Esophagus muscularis mucosa (tissue), 4 donors: ENCODE data around the gene SELENOF. TPM values are rescaled to one million over a fixed set of nuclear protein-coding genes. Genes with fewer than 3 reads are reported as not detected.
"Not testable (repeated sequence)": the region's sequence is repeated elsewhere in the genome, so short reads cannot be mapped to it uniquely, and the experiment has no call there.

Experiments used
- DNase-seq: peaks from one replicate; pipeline ENCODE4 v3.0.0-alpha.2; 2017; ENCODE audit errors: extremely low spot score
- H3K27ac ChIP-seq, 4 donors: fragments of 200-600 bp; sonication (generic); replicated peaks in 1 of 4; 1 replicate in 3 of 4; 2 replicates in 1 of 4; pipeline ENCODE4 v1.5.1; 2016 to 2019; ENCODE audit warnings: mild to moderate bottlenecking in 1 of 4
- H3K27me3 ChIP-seq, 4 donors: fragments of 200-600 bp; sonication (generic); one replicate each; pipeline versions ENCODE4 v1.5.1 to v1.6.0; 2016 to 2019
- H3K36me3 ChIP-seq, 4 donors: fragments of 200-600 bp; sonication (generic); one replicate each; pipeline ENCODE4 v1.5.1; 2016 to 2019
- H3K4me1 ChIP-seq, 4 donors: fragments of 200-600 bp; sonication (generic); one replicate each; pipeline ENCODE4 v1.5.1; 2016 to 2019
- H3K4me3 ChIP-seq, 4 donors: fragments of 200-600 bp; sonication (generic); 1 replicate in 2 of 4; 2 replicates in 2 of 4; pipeline ENCODE4 v1.5.1; 2016 to 2019; ENCODE audit warnings: mild to moderate bottlenecking in 4 of 4, moderate library complexity in 1 of 4
- H3K9me3 ChIP-seq, 4 donors: fragments of 200-600 bp; sonication (generic); 1 replicate in 3 of 4; 2 replicates in 1 of 4; pipeline ENCODE4 v1.5.1; 2016 to 2019
- CTCF ChIP-seq, 3 experiments: fragments of 200-600 bp in 2 of 3; fragments of 450-650 bp in 1 of 3; sonication (generic) in 2 of 3; IDR thresholded peaks; one replicate each; pipeline ENCODE4 v1.5.1; 2017 to 2019; ENCODE audit warnings: antibody characterized with exemption in 3 of 3, mild to moderate bottlenecking in 2 of 3, moderate library complexity in 1 of 3
- EP300 ChIP-seq: sonication (generic); formaldehyde crosslinking; IDR thresholded peaks from one replicate; pipeline ENCODE4 v1.6.1; 2017; ENCODE audit warnings: antibody characterized with exemption
- POLR2A ChIP-seq: fragments of 450-650 bp; IDR thresholded peaks from one replicate; pipeline ENCODE4 v1.6.1; 2017; ENCODE audit warnings: antibody characterized with exemption, moderate library complexity, mild to moderate bottlenecking, low read depth
- POLR2AphosphoS5 ChIP-seq, 2 donors: sonication (generic); formaldehyde crosslinking; IDR thresholded peaks; one replicate each; pipeline ENCODE4 v1.6.1; 2017; ENCODE audit warnings: antibody characterized with exemption in 2 of 2
- WGBS: methylation state at CpG from one replicate; pipeline ENCODE4 v1.1.5; 2018; 5-methylcytosine and 5-hydroxymethylcytosine counted together
- intact Hi-C: fragments of 100-400 bp; cut with DNase I; formaldehyde crosslinking; loops from one replicate; pipeline ENCODE4 v1.15.1; 2023
- total RNA-seq, 4 donors: library from RNA; depleted of rRNA; stranded (reverse); fragments of >200 nt; gene quantifications; one replicate each; pipeline versions ENCODE4 v1.1.0 to v1.2.1, GENCODE V29; 2016

The SELENOF gene
- total RNA-seq, 4 donors from 2014 or later: 76.8 to 103 (median 89.4) TPM

GRCh38 chr1:86823386-86823785, 90.5 kb downstream of the SELENOF start:
- WGBS: 44% methylated on average over 2 of the region's 2 CpGs
- no peak for DNase-seq
- Histone ChIP-seq H3K4me3 (no peak overlapping the region), H3K36me3 (no peaks in the 10 kb centered on the region), H3K9me3 (no peaks in the 10 kb centered on the region), H3K27me3 (no peaks in the 10 kb centered on the region), H3K27ac (no peak overlapping the region), H3K4me1 (peaks cover 0 to 6% (median 0%) of the 10 kb centered on the region in 4 donors)
- TF ChIP-seq POLR2A (no peak), EP300 (no peak), CTCF (IDR thresholded peaks at IDR 0.05) (no peak), POLR2AphosphoS5 (IDR thresholded peaks at IDR 0.05) (no peak)
- intact Hi-C loops: no loop called here

GRCh38 chr1:86822459-86822858, 91.5 kb downstream of the SELENOF start:
- Histone ChIP-seq H3K27ac (no peak overlapping the region), H3K4me3 (no peak overlapping the region), H3K9me3 (no peaks in the 10 kb centered on the region), H3K36me3 (no peaks in the 10 kb centered on the region), H3K4me1 (peaks cover 0 to 6% (median 0%) of the 10 kb centered on the region in 4 donors), H3K27me3 (no peaks in the 10 kb centered on the region)
- no peak for TF ChIP-seq POLR2A
- no peak for TF ChIP-seq POLR2AphosphoS5 (IDR thresholded peaks at IDR 0.05)
- TF ChIP-seq EP300: no peak
- TF ChIP-seq CTCF (IDR thresholded peaks at IDR 0.05): no peak
- DNase-seq: no peak
- intact Hi-C loops: no loop called here
- WGBS: 49% methylated on average over 4 of the region's 4 CpGs

- Histone ChIP-seq H3K36me3 (no peaks in the 10 kb centered on the region), H3K9me3 (no peaks in the 10 kb centered on the region), H3K27me3 (no peaks in the 10 kb centered on the region), H3K4me3 (no peak overlapping the region), H3K27ac (no peak overlapping the region), H3K4me1 (peaks cover 0 to 6% (median 0%) of the 10 kb centered on the region in 4 donors)
- no peak for DNase-seq
- TF ChIP-seq POLR2A: no peak
- TF ChIP-seq EP300: no peak
- WGBS: 7% methylated on average over 1 of the region's 1 CpG
- intact Hi-C loops: no loop called here
Observed at GRCh38 chr1:86821956-86822355, 92.0 kb downstream of the SELENOF start.

GRCh38 chr1:86819970-86820369, 94.0 kb downstream of the SELENOF start:
- H3K27me3 ChIP-seq, H3K27ac ChIP-seq, H3K9me3 ChIP-seq, H3K36me3 ChIP-seq, H3K4me3 ChIP-seq, H3K4me1 ChIP-seq, DNase-seq, intact Hi-C loops: not testable (repeated sequence)
- WGBS: 73% methylated on average over 4 of the region's 5 CpGs

GRCh38 chr1:86817246-86817826, 96.6 kb downstream of the SELENOF start:
- intact Hi-C loops, H3K36me3 ChIP-seq, H3K27me3 ChIP-seq, DNase-seq, H3K4me3 ChIP-seq, H3K27ac ChIP-seq, H3K4me1 ChIP-seq, H3K9me3 ChIP-seq: not testable (repeated sequence)
- WGBS: 85% methylated on average over 4 of the region's 5 CpGs

GRCh38 chr1:86814118-86814517, 99.8 kb downstream of the SELENOF start:
- 76% methylated on average over 3 of the region's 5 CpGs for WGBS
- H3K4me3 ChIP-seq, DNase-seq, H3K9me3 ChIP-seq, H3K36me3 ChIP-seq, intact Hi-C loops, H3K27me3 ChIP-seq, H3K27ac ChIP-seq, H3K4me1 ChIP-seq: not testable (repeated sequence)

Other genes starting within 250 kb of the SELENOF start
- 10 to 100 TPM; 56.2 to 73.1 (median 61.8) TPM for gene SH3GLB1, start 209.6 kb downstream of the SELENOF start, total RNA-seq
- 10 to 100 TPM in 2 of 4 donors, 1 to 10 TPM in 2; 8.5 to 11.6 (median 9.4) TPM for gene HS2ST1, start 509 bp upstream of the SELENOF start, total RNA-seq